Spinal cord (tissue), 10 donors: ENCODE data around the gene PARVG. TPM values are rescaled to one million over a fixed set of nuclear protein-coding genes. Genes with fewer than 3 reads are reported as not detected.

Experiments used
- DNase-seq, 6 donors: peaks; one replicate each; pipeline versions ENCODE4 v3.0.0 to v3.0.0-alpha.2; 2013 to 2015; ENCODE audit warnings: low spot score in 6 of 6, low read depth in 4 of 6
- H3K27ac ChIP-seq: one replicate; pipeline ENCODE4 v1.5.1; 2013; ENCODE audit warnings: low read depth, low read length, control low read depth
- H3K27me3 ChIP-seq: one replicate; pipeline ENCODE4 v1.6.1; 2013; ENCODE audit warnings: low read length; ENCODE audit not compliant: control insufficient read depth, insufficient read depth
- H3K36me3 ChIP-seq: one replicate; pipeline ENCODE4 v1.6.1; 2013; ENCODE audit warnings: low read length; ENCODE audit not compliant: control insufficient read depth, insufficient read depth
- H3K4me1 ChIP-seq: one replicate; pipeline ENCODE4 v1.6.1; 2013; ENCODE audit warnings: low read length; ENCODE audit not compliant: control insufficient read depth, insufficient read depth
- H3K4me3 ChIP-seq: one replicate; pipeline ENCODE4 v1.5.1; 2013; ENCODE audit warnings: low read depth, low read length, control low read depth
- H3K9me3 ChIP-seq: one replicate; pipeline ENCODE4 v1.6.1; 2013; ENCODE audit warnings: low read length; ENCODE audit not compliant: control insufficient read depth, insufficient read depth
- WGBS: methylation state at CpG from one replicate; pipeline ENCODE4 v1.1.5; 2013; ENCODE audit warnings: missing lambda C conversion rate; ENCODE audit not compliant: insufficient coverage; 5-methylcytosine and 5-hydroxymethylcytosine counted together
- polyA plus RNA-seq, 2 donors: library from polyadenylated mRNA; unstranded; fragments of 120-200 nt; gene quantifications; one replicate each; pipeline ENCODE4 v1.2.1, GENCODE V29; 2013; ENCODE audit not compliant: insufficient read length in 2 of 2
- total RNA-seq, 2 donors: library from RNA; depleted of rRNA in 1 of 2; stranded (reverse); fragments of 120-200 nt in 1 of 2; fragments of >200 nt in 1 of 2; gene quantifications; one replicate each; pipeline versions ENCODE4 v1.2.3 to v1.2.4, GENCODE V29; 2013 to 2014
- donor health status: healthy.

PARVG gene
- total and polyA plus RNA-seq, 4 donors, result 5.8 to 7.3 (median 6.5) TPM

DNA sequence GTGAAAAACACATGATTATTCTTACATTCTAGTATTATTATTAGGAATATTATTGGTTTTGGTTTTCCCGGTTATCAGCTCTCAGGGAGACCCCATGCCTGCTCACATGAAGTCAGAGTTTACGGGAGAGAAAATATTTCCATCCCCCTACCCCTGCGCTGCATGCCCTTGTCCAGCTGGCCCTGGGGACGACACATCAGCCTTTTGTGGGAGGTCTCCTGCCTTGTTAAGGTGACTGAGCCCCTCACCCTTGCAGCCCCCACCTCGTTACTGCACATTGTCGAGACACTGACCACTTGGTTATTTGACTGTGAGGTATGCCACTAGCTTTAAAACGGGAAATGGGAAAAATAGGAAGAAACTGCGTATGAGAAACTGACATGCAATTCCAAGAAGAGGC is 63.0 kb downstream of the PARVG start:
- Histone ChIP-seq H3K4me1 (no peaks in the 10 kb centered on the region), H3K27ac (no peak overlapping the region), H3K27me3 (no peaks in the 10 kb centered on the region), H3K4me3 (no peak overlapping the region), H3K9me3 (no peaks in the 10 kb centered on the region), H3K36me3 (peaks cover 14% of the 10 kb centered on the region)
- DNase-seq, result no peak
- 91% methylated on average over 3 of the region's 8 CpGs for WGBS

DNA sequence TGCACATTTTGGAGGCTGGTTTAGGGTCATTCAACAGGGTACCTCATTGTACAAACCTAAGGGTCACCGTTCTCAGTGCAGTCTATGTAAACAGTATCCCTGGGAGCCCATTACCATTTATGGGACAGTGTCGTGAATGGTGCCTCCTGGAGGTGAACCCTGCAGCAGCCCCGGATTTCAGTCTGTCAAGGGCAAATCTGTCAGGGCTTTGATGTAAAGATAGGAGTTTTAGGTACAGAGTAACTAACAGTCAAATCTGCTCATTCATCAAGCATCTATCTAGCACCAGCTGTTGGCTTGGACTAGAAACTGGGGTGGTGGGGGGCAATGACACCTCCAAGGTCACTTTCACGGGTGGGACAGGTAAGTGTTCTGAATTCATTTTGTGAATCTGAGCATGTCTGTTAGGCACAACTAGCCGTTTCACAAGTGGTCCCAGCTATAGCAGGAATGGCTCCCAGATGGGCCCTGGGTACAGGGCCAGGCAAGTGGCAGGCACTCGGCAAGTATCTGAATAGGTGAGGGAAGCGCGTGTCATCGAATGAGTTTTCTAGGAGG is 63.6 kb downstream of the PARVG start:
- WGBS, result 95% methylated on average over 7 of the region's 9 CpGs
- Histone ChIP-seq H3K36me3 (peaks cover 16% of the 10 kb centered on the region), H3K9me3 (peaks cover under 1% of the 10 kb centered on the region), H3K27me3 (no peaks in the 10 kb centered on the region), H3K4me3 (no peak overlapping the region), H3K27ac (no peak overlapping the region), H3K4me1 (no peaks in the 10 kb centered on the region)
- DNase-seq, result no peak

DNA sequence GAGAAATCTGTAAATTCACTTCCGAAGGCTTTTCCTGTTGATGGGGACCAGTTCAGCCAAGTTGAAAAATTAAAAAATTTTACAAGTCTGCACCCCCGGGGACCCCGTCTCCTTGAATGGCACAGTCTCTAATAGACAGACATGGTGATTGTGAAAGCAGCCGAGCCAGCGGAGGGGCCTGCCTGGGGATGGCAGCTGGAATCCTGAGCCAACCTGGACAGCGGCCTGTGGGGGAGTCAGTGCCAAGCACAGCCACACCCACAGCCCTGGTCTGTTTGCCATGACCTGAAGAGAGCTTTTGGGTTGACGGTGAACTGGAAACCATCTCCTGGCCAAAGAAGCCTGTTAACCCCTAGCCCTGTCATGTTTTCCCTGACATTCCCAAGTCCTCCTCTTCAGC is 64.7 kb downstream of the PARVG start:
- no peak for DNase-seq
- WGBS, result 56% methylated on average over 7 of the region's 7 CpGs
- peaks cover 4% of the 10 kb centered on the region for H3K9me3 ChIP-seq

DNA sequence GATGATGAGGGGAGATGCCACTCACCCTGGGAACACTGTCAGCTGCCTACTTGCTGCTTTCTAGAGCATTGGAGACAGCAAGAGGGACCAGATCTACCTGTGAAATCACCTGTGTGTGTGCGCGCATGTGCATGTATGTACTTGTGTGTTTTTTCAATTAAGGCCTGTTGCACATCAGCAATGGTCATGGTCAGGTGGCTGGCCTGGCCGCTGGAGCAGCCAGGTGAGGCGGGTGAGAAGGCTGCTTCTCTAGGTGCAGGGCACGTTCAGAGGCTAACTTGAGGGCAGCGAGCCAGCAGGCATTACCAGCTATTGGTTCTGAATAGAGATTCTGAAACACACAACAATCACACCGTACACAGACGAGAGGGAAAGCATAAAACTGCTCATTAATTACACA is 65.1 kb downstream of the PARVG start:
- WGBS, result 72% methylated on average over 4 of the region's 8 CpGs
- Histone ChIP-seq H3K27me3 (no peaks in the 10 kb centered on the region), H3K27ac (no peak overlapping the region), H3K36me3 (peaks cover 19% of the 10 kb centered on the region), H3K4me3 (no peak overlapping the region), H3K4me1 (no peaks in the 10 kb centered on the region), H3K9me3 (peaks cover 4% of the 10 kb centered on the region)
- peak in 1 of 6 donors; percentile 52 for DNase-seq

More for the DNA sequence above, 64.7 kb downstream of the PARVG start:
- H3K27me3 ChIP-seq, result no peaks in the 10 kb centered on the region
- no peak overlapping the region for H3K27ac ChIP-seq
- H3K36me3 ChIP-seq, result peaks cover 19% of the 10 kb centered on the region
- no peaks in the 10 kb centered on the region for H3K4me1 ChIP-seq
- no peak overlapping the region for H3K4me3 ChIP-seq

DNA sequence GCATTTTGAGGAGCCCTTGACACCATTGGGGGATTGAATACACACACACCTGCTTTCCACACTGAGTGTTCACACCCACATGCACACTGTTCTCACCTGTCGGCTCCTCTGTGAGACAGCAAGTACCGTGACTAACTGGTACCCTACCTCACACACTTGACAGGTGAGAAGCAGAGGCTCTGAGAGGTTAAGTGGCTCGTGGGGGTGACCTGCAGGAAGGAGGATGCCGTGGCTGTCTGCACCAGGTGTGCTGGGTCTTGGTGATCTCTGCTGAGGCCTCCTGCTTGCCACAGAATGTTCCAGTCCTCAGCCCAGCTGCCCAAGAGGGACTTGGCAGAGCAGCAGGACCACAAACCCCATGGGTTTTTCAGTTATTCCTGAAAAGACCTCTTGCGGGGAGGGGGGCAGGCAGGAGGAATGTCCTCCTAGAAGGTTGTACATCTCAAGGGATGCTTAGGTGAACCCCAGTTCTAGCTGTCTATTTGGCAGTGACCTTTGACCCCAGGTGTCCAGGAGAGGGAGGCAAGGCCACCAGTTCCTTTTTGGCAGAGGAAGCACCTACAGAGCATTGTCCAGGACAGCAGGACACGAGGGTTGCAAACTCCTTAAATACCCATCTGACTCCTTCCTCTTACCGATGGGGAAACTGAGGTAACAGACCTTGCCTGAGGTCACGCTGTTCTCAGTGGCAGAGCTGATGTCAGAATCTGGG is 66.0 kb downstream of the PARVG start:
- Histone ChIP-seq H3K27me3 (no peaks in the 10 kb centered on the region), H3K36me3 (peaks cover 19% of the 10 kb centered on the region), H3K4me1 (no peaks in the 10 kb centered on the region), H3K9me3 (peaks cover 4% of the 10 kb centered on the region), H3K4me3 (no peak overlapping the region), H3K27ac (no peak overlapping the region)
- WGBS, result 92% methylated on average over 4 of the region's 8 CpGs
- DNase-seq, result no peak

DNA sequence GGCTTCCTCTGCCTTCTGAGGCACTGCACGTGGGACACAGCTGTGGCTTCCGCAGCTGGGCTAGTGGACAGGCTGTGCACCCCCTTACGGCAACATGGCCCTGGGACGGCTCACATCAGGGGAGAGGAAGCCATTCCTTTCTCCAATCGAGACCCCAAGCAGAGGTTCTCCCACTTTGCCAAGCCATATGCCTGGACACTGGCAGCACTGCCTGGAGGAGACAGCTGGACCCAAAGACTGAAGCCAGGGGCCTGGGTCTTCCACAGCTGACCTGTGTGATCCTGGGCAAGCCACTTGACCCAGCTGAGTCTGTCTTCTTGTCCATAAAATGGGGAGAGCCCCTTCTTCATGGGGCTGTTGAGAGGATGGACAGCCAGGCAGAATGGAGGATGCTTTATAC is 66.6 kb downstream of the PARVG start:
- H3K4me1 ChIP-seq, result no peaks in the 10 kb centered on the region
- peaks cover 19% of the 10 kb centered on the region for H3K36me3 ChIP-seq
- H3K27ac ChIP-seq, result no peak overlapping the region
- peaks cover 4% of the 10 kb centered on the region for H3K9me3 ChIP-seq
- no peak overlapping the region for H3K4me3 ChIP-seq
- 91% methylated on average over 5 of the region's 5 CpGs for WGBS
- no peak for DNase-seq
- no peaks in the 10 kb centered on the region for H3K27me3 ChIP-seq

DNA sequence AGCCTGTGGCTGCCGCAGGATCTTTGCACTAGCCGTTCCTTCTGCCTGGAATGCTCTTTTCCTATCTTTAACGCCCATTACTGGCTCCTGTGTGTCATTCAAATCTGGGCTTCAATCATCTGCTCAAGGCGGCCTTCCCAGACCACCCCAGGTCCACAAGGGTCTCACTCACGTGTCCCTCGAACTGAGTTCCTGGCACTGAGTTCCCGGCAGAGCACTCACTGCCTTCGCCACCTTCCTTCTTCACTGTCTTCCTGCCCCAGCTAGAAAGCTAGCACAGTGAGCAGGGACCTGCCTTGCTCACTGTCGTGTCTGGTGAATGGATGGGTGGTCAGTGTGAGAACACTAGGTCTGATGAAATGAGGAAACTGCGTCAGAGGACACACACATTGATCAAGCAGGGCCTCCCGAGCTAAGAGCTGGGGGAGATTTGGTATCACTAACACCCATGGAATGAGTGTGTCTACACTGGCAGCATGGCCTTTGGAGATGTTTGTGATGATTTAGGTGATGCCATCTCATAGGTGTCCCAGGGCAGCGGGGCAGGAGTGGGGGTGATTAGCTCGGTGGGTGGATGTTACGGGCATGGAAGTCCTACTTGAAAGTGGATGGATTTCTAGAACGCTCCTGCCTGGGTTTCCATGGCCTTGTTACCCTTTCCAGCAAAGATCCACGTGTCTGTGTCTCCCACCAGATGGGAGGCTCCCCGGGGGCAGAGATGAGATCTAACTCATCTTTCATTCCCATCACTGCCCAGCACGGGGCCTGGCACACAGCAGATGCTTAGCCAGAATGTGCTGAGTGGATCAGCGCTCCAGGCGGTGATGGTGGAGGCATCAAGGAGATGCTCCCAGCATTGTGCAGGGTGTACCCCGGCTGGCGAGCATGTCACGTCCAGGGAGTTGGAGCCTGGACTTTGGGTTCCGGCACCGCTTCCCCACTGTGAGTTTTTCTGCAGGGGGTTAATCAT is 67.5 kb downstream of the PARVG start:
- 96% methylated on average over 24 of the region's 25 CpGs for WGBS
- H3K27me3 ChIP-seq, result no peaks in the 10 kb centered on the region
- H3K4me3 ChIP-seq, result no peak overlapping the region

DNA sequence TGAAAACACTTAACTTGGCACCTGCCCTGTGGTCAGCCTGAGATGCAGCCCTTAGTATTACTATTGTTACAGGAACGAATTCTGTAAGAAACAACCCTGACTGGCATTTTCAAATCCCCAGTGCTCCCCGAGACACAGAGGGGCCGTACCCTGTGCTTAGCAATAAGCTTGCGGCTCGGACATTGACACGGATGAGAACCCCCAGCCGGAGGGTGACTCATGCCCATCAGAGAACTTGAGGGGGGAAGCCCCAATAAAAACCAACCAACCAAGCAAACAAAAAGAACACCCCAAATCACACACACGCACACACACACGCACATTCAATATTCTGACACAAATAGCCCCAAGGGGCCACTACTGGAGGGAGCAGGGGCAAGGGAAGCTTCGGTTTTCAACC is 68.2 kb downstream of the PARVG start:
- Histone ChIP-seq H3K4me3 (no peak overlapping the region), H3K4me1 (no peaks in the 10 kb centered on the region), H3K9me3 (peaks cover 4% of the 10 kb centered on the region), H3K36me3 (peaks cover 19% of the 10 kb centered on the region), H3K27me3 (no peaks in the 10 kb centered on the region), H3K27ac (no peak overlapping the region)
- DNase-seq, result no peak
- 96% methylated on average over 9 of the region's 10 CpGs for WGBS

More for the DNA sequence above, 67.5 kb downstream of the PARVG start:
- Histone ChIP-seq H3K27ac (no peak overlapping the region), H3K36me3 (peaks cover 19% of the 10 kb centered on the region), H3K9me3 (peaks cover 4% of the 10 kb centered on the region), H3K4me1 (no peaks in the 10 kb centered on the region)
- DNase-seq, result no peak

DNA sequence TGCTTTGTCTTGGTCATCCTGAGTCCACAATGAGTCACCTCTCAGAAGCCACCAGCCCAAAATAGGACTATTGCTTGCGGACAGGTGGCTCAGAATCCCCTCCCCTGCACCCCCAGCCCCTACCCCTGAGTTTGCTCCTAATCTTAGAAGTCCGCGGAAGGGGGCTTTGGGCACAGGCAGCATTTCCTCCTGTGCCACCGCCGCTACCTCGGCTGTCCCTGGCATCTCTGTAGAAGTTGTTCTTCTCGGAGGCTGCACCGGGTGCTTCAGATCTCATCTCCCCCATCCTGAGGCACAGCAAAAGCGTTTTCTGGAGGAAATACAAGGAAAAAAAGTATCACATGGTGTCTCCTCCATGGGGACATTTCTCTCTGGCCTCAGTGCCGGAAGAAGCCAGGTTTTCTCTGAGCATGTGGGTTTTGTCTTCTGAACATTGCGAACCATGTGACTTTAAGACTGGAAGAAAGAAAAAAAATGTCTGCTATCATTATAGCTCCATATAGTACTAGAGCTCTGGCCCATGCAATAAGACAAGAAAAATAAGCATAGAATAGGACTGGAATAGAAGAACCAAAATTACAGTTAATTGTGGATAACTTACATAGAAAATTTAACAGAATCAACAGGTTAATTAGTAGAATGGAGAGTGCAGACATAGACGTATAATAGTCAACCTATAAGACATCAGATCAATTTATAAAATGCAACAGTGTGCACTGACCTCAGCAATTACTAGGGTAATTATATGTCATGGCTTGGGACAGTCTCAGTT is 68.8 kb downstream of the PARVG start:
- Histone ChIP-seq H3K27me3 (no peaks in the 10 kb centered on the region), H3K4me3 (no peak overlapping the region), H3K9me3 (peaks cover 4% of the 10 kb centered on the region), H3K4me1 (no peaks in the 10 kb centered on the region), H3K36me3 (peaks cover 19% of the 10 kb centered on the region), H3K27ac (no peak overlapping the region)
- no peak for DNase-seq
- WGBS, result 98% methylated on average over 8 of the region's 12 CpGs
